Forelimb muscle (tissue), 1 donor: ENCODE measurements around the gene PINK1. TPM values are rescaled to one million over a fixed set of nuclear protein-coding genes. Genes with fewer than 3 reads are reported as not detected.
"Not testable (repeated sequence)": the region's sequence is repeated elsewhere in the genome, so short reads cannot be mapped to it uniquely, and the experiment has no call there.

ENCODE experiments used
- DNase-seq: peaks from one replicate; pipeline ENCODE4 v3.0.0-alpha.2; 2013; ENCODE audit warnings: low read depth
- polyA plus RNA-seq: library from polyadenylated mRNA; unstranded; fragments of 120-200 nt; gene quantifications from one replicate; pipeline ENCODE4 v1.2.1, GENCODE V29; 2013; ENCODE audit not compliant: insufficient read length

The PINK1 gene
- polyA plus RNA-seq: 38.7 TPM

DNA sequence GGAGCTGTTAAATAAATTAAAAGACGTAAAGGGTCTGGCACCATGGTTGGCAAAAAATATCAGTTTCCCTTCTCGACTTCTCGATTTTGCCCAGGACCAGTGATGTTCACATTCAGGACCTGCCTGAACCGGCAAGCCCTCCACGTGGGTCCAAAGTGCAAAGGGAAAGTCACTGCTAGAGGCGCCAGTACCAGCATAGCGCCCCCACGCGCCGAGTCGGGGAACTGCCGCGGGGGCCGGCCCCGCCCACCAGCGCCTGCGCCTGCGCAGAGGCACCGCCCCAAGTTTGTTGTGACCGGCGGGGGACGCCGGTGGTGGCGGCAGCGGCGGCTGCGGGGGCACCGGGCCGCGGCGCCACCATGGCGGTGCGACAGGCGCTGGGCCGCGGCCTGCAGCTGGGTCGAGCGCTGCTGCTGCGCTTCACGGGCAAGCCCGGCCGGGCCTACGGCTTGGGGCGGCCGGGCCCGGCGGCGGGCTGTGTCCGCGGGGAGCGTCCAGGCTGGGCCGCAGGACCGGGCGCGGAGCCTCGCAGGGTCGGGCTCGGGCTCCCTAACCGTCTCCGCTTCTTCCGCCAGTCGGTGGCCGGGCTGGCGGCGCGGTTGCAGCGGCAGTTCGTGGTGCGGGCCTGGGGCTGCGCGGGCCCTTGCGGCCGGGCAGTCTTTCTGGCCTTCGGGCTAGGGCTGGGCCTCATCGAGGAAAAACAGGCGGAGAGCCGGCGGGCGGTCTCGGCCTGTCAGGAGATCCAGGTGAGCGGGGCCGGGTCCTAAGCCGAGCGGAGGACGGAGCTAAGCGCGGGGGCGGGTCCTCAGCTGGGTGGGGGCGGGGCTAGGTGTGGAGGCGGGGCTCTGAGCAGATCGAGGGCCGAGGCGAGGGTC lies at the start of gene PINK1:
Gene PINK1, plus strand, starts transcription at position 269 of the 875 bp plus-strand sequence. Its CDS starts 91 bp downstream, at position 360.
- DNase-seq: no peak

GRCh38 chr1:20584890-20585289 lies 48.4 kb upstream of the PINK1 start:
- DNase-seq: no peak

DNA sequence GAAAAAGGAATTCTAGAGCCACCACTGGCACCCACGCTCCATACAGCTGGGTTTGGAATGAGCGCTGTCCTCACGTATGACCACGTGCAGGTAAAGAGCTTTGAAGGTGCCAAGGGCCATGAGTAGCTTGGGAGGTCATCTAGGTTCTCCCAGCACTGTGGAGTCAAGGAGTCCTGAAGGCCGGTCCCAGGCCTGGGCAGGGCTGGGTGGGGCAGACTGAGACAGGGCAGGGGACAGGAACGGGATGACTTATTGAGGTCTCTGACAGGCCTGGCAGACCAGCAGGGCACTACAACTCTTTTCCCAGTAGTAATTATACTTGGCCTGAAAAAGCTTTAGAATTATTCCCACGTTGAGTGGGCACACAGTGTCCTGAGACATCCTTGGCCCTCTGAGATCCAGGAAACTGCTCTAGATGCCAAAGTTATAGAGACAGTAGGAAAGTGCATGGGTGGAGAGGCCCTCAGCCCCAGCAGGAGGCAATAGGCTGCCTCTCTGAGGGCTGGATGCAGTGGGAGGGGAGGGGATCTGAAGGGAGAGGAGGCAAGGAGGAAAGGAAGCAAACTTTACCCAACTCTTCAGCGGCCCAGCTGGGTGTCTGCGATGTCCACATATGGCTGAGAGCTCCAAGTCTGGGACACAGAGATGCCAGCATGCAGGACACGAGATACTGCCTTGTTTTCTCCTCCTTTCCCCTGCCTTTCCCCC lies 46.2 kb upstream of the PINK1 start:
- no peak for DNase-seq

GRCh38 chr1:20587661-20588053 lies 45.6 kb upstream of the PINK1 start:
- no peak for DNase-seq

GRCh38 chr1:20588634-20589225 lies 44.5 kb upstream of the PINK1 start, which contains the start of gene CDA:
TSS of gene CDA (plus strand) at chr1:20589097. CDS start at chr1:20589130, 33 bp downstream.
- no peak for DNase-seq

DNA sequence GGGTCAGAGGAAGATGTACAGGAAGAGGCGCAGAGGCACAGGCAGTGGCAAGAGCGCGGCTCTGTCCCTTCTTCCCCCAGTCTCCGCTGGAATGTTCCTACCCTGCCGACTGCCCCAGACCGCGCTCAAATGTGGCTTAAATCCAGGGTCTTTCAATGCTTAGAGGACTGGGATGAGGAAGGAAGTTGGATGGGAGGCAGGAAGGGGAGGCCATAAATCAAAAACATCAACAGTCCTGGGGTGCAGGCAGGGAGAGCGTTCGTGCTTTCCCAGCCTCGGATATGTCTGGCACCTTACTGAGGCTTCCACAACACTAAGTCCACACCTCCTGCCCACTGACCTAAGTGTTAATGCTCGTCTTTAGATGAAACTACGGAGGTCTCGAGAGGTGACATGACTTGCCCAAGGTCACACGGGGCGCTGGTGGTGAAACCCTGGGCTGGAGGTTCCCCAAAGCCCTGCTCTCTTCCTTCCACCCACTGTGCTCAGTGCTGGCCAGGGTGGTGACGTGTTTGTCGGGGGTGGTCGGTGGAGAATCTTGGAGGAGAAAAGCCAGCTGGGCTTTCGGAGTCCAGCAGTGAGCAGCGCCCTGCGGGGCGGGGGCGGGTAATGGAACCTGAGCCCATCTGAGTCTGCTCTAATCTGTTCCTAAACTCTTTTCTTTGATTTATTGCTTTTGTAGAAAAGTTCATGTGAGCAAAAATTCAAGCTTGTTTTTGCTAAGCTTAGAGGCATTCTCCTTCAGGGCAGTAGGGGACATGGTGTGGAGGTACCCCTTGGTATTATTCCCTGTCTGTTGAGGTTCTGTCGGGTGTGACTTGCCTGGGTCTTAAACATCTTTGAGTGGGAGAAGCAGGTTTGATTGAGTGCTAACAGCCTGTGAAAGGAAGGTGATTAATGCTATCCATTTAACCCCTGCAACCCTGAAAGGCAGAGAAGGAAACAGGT lies 43.7 kb upstream of the PINK1 start:
- DNase-seq: no peak

DNA sequence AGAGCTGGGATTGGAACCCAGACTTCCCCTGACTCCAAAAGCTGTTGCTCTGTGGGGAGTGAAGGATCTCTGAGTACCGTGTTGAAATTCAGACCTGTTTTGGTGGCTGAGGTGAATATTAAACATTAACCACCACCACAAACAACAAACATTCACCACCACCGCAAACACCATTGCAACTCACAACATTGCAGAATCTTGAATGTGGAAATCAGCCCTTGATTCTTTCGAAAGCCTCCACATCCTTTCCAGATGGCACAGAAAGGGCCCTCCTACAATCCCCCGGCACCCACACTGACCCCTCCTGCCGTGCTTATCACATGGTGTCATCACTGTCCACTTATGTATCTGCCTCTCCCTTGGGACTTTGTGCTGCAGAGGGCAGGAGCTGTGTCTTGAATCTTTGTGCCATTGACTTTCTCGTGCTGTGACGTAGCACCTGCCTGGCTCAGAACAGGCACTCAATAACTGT lies 42.9 kb upstream of the PINK1 start:
- no peak for DNase-seq

DNA sequence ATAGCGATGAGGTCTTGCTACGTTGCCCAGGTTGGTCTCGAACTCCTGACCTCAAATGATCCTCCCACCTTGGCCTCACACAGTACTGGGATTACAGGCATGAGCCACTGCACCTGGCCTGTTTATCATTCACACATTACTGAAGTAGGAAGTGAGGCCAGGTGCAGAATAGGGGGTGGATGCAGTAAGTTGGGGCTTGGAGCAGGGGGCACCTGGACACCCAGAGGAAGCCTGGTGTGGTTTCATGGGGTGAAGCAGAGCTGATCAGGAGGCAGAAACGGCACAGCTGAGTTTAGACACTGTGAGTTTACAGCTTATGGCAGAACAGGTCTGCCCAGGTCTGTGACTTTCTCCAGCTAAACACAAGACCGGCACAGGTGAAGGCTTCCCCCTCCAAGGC lies 39.5 kb upstream of the PINK1 start:
- no peak for DNase-seq

GRCh38 chr1:20594746-20595145 lies 38.5 kb upstream of the PINK1 start:
- no peak for DNase-seq

GRCh38 chr1:20596106-20596505 lies 37.2 kb upstream of the PINK1 start:
- no peak for DNase-seq

DNA sequence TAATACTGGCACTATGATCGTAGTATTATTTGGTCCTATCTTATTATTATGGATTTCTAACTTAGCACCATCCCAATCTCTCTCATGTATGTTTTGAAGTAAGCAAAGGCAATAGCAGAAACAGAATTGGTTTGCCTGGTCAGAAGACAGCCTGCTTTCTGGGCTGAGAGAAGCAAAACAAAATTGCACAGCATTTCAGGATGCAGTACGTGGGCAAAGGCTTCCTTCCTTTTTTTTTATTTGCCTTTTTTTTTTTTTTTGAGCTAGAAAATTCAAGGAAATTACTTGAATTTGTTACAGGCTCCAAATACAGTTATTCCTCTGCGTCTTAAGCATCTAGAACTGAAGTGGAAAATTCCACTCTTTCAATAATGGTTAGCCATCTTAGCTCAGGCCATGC lies 35.6 kb upstream of the PINK1 start:
- no peak for DNase-seq

DNA sequence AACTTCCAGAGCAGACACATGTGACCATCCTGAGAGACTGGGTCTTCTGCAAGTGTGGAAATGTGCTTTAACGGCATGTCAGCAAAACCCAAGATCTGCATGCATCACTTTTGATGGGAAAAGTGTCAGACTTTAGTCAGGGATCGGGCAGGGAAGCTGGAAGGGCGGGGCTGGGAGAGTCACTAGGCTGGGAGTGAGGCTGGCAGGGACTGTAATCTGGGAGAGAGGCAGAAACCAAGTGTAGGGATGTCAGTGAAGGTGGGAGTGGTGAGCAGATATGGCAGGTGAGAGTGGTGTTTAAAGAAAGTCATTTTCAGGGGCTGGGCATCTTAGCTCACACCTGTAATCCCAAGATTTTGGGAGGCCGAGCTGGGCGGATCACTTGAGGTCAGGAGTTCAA lies 33.1 kb upstream of the PINK1 start:
- no peak for DNase-seq

GRCh38 chr1:20601129-20601825 lies 32.0 kb upstream of the PINK1 start:
- DNase-seq: no peak

- DNase-seq: no peak
Measured at GRCh38 chr1:20602851-20603450, 30.3 kb upstream of the PINK1 start.

GRCh38 chr1:20603504-20604464 lies 29.5 kb upstream of the PINK1 start:
- DNase-seq: no peak

- no peak for DNase-seq
Measured at GRCh38 chr1:20604678-20605077, 28.6 kb upstream of the PINK1 start.

- not testable (repeated sequence) for DNase-seq
Measured at GRCh38 chr1:20606801-20607570, 26.3 kb upstream of the PINK1 start.

DNA sequence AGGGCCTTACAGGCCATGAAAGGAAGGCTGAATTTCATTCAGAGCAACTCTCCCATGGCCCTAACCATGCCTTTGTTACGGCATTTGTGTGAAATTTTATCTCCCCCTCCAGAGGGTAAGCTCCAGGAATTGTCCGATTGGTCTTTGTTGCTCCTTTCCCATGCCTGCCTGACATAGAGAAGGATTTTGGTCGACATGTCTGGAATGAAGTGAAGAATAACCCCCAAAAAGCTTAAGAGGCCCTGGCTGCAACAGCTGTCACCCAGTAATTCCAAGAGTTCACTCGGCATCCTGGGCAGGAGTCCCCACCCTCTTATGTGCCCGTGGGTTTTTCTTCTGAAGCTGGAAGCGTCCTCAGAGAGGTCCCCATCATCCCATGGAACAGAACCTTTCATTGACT lies 23.7 kb upstream of the PINK1 start:
- DNase-seq: no peak
